ENCODE measurements around the gene MLPH.

The MLPH gene

GRCh38 chr2:237547841-237548416 is 60.9 kb downstream of the MLPH start:
- H3K27ac ChIP-seq = no peak overlapping the region
- no peak overlapping the region for H3K4me3 ChIP-seq
- DNase-seq (ENCODE audit: low spot score) = no peak
- TF ChIP-seq, protein P1, sequence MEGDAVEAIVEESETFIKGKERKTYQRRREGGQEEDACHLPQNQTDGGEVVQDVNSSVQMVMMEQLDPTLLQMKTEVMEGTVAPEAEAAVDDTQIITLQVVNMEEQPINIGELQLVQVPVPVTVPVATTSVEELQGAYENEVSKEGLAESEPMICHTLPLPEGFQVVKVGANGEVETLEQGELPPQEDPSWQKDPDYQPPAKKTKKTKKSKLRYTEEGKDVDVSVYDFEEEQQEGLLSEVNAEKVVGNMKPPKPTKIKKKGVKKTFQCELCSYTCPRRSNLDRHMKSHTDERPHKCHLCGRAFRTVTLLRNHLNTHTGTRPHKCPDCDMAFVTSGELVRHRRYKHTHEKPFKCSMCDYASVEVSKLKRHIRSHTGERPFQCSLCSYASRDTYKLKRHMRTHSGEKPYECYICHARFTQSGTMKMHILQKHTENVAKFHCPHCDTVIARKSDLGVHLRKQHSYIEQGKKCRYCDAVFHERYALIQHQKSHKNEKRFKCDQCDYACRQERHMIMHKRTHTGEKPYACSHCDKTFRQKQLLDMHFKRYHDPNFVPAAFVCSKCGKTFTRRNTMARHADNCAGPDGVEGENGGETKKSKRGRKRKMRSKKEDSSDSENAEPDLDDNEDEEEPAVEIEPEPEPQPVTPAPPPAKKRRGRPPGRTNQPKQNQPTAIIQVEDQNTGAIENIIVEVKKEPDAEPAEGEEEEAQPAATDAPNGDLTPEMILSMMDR (IDR thresholded peaks at IDR 0.05) = no peak

- TF ChIP-seq, protein P1 (IDR thresholded peaks at IDR 0.05) = no peak
- Histone ChIP-seq H3K4me3 (no peak overlapping the region), H3K27ac (no peak overlapping the region)
- DNase-seq (ENCODE audit: low spot score) = no peak
Observed at GRCh38 chr2:237549216-237549615, 62.2 kb downstream of the MLPH start.

- TF ChIP-seq, protein P1 (IDR thresholded peaks at IDR 0.05) = no peak
- Histone ChIP-seq H3K4me3 (no peak overlapping the region), H3K27ac (no peak overlapping the region)
- no peak for DNase-seq (ENCODE audit: low spot score)
Observed at GRCh38 chr2:237549643-237550415, 62.8 kb downstream of the MLPH start.

DNA sequence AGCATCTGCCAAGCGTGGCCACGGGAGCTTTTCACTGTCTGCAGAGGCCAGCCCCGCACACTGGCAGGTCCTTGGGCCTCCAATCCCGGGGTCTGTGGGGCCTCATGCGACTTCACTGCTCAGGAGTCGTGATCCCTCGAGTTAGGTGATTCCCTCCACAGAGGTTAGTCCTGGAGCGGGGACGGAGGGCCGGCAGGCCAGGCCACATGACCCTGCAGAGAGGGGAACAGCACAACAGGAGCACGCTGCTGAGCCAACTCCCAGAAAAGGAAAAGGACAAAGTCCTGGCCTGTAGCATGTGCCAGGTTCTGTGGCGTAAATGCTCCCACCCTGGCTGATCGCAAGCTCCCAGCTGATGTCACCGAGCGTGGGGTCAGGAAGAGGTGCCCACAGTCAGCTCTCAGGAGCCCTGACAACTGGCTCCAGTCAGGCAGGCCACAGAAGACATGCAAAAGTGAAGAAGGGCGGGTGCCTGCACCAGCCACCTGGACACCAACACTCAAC is 64.1 kb downstream of the MLPH start:
- Histone ChIP-seq H3K4me3 (no peak overlapping the region), H3K27ac (no peak overlapping the region)
- no peak for DNase-seq (ENCODE audit: low spot score)
- TF ChIP-seq, protein P1 (IDR thresholded peaks at IDR 0.05) = no peak

- no peak overlapping the region for H3K27ac ChIP-seq
- TF ChIP-seq, protein P1 (IDR thresholded peaks at IDR 0.05) = no peak
- no peak overlapping the region for H3K4me3 ChIP-seq
- DNase-seq (ENCODE audit: low spot score) = no peak
Observed at GRCh38 chr2:237552908-237553307, 65.9 kb downstream of the MLPH start.

- TF ChIP-seq, protein P1 (IDR thresholded peaks at IDR 0.05) = no peak
- H3K4me3 ChIP-seq = no peak overlapping the region
- DNase-seq (ENCODE audit: low spot score) = no peak
- H3K27ac ChIP-seq = no peak overlapping the region
Observed at GRCh38 chr2:237553948-237554347, 66.9 kb downstream of the MLPH start.

- no peak for DNase-seq (ENCODE audit: low spot score)
- TF ChIP-seq, protein P1 (IDR thresholded peaks at IDR 0.05) = no peak
- Histone ChIP-seq H3K27ac (no peak overlapping the region), H3K4me3 (no peak overlapping the region)
Observed at GRCh38 chr2:237555560-237555959, 68.5 kb downstream of the MLPH start.

Data from coronary artery (tissue), 2 donors.